A172 (cell line): ENCODE measurements around the gene HAAO. TPM values are rescaled to one million over a fixed set of nuclear protein-coding genes. Genes with fewer than 3 reads are reported as not detected.

Source experiments
- DNase-seq: peaks from one replicate; pipeline ENCODE4 v3.0.0-alpha.2; 2015; ENCODE audit warnings: low spot score
- total RNA-seq: library from RNA; depleted of rRNA; stranded (reverse); fragments of >200 nt; shearing (Covaris generic); gene quantifications from 2 replicates; pipeline ENCODE4 v1.2.3, GENCODE V29; 2014

HAAO gene
- total RNA-seq, 1 experiment from 2014 or later = not detected

DNA sequence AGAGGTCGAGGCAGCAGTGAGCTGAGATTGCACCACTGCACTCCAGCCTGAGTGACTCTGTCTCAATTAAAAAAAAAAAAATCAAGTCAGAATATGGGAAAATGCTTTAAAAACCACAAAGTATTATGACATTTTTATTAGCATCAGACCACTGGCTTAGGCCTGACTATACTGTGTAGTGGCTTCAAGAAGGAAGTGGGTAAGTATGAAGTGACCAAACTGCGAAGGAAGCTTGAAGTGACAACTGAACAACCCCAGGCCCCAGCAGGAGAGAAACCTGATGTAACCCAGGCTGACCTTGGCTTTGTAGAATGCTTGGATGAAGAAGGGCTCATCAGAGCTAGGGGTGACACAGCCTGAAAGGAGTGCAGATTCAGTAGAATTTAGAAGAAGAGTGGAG, 21.4 kb upstream of the HAAO start:
- DNase-seq = no peak

DNA sequence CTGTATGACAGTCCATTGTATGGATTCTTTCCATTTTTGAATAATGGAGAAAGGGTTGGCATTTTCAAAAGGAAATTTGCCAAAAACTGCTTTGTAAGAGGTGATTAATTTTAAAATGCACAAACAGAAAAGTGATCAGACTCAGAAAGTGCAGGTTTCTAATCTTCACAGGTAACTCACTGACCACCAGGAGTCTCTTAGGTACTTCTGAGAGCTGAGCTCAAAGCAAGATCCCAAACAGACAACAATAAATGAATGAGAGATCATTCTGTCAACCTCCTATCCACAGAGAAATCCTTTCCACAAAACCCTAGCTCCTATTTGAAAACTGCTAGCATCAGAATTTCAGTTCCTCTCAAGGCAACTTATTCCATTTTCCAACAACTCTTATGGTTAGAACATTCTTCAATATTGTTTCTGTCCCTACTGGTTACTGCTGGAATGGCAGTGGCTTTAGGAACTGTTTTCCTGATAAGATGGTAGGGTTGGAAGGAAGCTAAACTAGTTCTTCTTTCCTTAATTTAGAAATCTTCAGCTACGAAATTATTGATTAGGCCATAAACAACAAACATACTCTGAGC, 20.6 kb upstream of the HAAO start:
- peak; percentile 22 for DNase-seq

DNA sequence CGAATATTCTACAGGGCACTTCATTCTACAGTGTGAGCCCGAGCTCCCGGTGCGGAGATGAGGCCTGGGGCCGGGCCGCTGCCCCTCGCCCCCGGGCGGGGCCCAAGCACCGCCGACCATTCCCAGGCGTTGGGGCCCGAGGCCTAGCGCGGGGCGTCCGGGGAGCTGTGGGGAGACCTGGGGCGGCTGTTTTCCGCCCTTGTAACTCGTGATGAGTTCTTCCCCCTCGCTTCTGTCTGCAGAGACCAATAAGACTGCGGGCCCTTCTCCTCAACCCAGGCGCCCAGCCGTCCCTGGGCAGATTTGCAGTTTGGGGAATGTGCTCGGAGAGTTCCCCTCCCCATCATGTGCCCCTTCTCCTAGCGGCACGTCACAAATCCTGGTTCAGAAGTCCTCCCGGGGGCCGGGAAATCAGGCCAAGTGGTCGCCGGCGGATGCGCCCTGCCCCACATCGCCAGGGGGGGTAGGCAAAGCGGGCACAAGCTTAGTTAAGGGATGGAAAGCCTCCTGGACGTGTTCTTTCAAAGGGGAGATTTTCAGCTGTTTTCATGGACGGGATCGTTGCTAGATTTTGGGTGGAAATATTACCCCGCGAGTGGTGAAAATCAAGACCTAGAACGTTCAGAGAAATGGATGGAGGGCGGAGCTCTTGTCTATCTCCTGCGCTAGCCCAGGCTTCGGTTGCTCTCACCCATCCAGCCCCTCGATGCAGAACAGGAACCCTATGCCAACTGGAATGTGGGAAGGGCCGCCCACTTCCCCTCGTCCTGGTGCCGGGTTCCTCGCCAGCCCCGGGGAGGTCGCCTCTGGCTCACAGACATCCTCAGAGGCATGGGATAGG, 18.8 kb upstream of the HAAO start:
- no peak for DNase-seq

DNA sequence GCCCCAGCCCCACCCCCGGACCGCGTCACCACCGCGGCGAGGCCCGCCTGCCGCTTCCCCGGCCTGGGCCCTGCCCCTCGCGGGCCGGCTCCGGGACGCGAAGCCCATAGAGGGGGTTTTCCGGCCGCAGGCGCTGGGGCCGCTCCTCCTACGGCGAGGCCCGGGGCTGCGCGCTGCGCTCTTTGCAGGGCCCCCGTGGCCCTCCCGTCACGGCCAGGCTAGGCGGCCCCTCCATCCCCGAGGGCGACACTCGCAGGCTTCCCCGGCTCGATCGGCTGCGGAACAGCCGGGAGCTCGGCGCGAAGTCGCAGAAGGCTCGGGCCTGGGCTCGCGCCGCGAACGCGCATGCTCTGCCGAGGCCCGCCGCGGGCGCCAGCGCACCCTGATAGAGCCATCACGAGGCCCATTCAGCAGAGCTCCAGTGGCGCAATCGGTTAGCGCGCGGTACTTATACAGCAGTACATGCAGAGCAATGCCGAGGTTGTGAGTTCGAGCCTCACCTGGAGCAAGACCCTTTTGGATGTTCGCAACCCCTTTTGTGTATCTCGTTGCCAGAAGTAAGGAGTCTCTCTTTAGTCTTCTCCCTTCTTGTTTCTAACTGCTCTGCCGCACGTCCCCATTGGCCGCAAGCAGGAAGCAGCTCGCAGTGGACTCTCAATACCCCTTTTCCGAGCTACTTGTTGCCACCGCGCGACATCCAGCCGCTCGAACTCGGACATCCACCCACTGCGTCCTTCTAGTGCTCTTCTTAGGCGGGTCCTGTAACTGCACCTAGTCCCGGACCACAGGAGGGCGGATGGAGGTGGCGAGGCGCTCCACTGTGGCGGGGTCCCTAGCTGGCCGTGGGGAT, 18.0 kb upstream of the HAAO start:
- peak; percentile 98 for DNase-seq

DNA sequence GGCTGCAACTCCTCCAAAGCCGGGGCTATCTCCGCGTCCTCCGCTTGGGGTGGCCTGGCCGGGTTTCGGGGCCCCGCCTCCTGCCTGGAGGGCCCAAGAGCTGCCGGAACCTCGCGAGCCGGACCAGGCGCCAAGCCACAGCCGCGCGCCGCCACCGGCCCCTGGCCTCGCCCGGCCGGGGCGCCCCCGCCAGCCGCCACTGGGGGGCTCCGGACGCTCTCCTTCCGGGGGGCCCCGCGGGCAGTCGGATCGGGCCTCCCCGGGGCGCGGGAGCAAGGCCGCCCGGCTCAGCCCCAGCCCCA, 17.4 kb upstream of the HAAO start:
- DNase-seq = peak; percentile 62

DNA sequence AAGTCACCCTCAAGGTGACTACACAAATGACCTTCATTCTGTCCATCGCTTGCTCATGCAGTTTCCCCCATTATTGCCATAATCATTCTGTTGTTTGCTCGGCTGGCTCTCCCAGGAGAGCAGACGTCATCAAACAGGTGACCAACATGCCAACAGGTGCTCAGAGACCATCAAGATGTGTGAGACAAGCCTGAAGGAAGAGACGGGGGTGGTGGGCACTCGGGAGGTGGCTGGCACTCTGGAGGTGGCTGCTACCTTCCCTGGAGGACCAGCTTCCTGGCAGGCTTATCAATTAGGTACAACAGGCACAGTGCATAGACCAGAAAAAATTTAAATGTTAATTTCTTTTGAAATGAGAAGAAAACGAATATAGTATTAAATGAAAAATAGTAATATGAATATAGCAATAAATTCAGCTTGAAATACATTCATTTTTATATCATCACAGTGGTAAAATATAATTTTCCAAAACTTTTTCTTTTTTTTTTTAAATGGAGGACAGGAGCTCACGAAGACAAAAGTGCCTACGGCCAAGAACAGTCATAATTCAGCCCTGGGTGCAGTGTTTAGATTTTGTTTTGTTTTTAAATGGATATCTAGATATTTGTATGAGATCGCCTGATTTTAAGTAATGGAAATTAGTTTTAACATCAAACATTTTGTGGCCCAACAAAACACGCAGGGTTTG, 16.9 kb upstream of the HAAO start:
- no peak for DNase-seq

DNA sequence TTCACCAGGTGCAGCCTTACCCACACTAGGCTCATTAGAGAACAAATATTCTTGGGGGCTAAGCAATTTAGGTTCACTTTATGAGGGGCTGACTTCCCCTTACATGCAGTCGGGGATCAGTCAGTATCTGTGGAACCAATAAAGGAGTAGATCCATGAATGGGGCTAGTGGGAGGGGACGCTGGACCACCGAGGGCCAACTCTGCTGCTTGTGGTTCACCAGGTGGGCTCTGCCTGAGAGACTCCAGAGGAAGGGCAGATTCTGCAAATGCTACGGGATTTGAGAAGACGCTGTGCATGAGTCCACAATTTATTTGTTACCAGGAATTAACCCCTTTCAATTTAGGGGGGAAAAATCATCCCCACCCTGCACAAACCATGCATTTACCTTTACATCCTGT, 15.9 kb upstream of the HAAO start:
- no peak for DNase-seq

DNA sequence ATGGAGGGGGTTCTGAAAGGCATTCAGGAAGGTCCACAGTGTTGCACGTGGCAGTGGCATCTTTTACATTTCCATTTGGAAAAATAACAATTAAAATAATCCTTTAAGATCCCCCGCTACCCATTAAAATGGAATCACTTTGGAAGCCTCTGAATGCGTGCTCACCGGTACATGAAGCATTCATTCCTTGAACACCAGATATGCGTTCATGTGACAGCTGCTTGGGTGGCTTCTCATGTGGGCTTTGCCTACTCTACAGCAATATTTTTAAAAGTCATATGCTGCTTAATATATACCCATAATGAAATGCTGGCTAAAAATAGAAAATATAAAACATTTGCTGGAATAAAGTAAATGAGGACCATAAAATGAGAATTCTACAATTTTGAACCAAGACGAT, 14.4 kb upstream of the HAAO start:
- DNase-seq = no peak

DNA sequence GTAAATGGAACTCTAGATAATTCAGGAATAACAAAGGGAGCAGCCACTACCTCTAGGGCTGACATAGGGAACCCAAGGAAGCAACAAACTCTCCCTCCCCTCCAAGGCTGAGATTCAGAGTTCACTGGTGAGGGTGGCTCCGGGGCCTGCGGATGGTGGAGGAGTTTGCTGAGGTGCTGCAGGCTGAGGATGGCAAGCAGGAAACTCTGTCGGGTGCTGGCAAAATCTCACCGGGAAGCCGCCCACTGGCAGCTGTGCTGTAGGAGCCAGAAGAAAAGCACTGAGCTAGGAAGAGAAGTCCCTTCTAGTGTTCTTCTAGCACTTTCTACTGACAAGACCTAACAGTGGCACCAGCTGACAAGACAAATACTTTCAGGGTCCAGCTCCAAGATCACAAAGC, 12.5 kb upstream of the HAAO start:
- DNase-seq = no peak

DNA sequence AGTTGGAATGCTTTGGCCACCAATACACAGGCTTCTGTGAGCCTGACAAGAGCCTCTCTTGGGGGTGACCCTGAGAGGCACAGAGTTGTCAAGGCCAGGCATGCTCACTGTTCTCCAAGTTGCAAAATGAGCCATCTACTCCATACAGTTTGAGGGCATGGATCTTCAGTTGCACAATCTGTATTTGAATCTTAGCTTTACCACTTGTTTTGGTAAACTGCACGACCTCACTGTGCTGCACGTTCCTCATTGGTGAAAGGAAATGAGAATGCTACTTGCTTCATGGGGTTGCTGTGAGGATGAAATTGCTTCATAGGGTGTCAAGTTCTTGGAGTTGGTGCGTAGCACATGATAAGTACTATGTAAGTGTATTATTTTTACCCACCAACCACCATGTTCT, 12.0 kb upstream of the HAAO start:
- no peak for DNase-seq

DNA sequence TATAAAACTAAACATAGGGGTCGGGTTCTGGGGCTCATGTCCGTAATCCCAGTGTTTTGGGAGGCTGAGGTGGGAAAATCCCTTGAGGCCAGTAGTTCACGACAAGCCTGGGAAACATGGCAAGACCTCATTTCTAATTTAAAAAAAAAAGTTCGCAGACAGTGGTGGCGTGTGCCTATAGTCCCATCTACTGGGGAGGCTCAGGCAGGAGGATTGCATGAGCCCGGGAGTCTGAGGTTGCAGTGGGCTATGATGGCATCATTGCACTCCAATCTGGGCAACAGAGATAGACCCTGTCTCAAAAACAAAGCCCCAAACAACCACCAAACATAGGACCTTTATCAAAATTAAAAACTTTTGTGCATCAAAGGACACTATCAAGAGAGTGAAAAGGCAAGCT, 9.8 kb upstream of the HAAO start:
- no peak for DNase-seq

DNA sequence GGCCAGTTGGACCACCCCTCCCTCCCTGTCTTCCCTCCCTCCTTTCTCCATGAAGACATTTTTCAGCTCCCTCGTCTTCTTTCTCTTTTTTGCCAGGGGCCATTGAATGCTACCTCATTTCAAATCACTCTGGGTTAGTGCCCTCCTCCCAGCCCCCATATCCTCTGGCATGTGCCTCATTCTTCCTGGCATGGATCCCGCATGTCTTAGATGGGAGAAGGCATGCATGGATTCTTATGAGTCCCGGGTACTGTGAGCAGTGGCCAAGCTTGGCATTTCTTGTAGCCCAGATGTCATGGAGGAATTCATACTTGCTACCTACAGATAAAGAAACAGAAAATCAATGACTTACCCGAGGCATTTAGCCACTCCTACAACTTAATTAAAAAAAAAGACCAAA, 9.0 kb upstream of the HAAO start:
- no peak for DNase-seq

DNA sequence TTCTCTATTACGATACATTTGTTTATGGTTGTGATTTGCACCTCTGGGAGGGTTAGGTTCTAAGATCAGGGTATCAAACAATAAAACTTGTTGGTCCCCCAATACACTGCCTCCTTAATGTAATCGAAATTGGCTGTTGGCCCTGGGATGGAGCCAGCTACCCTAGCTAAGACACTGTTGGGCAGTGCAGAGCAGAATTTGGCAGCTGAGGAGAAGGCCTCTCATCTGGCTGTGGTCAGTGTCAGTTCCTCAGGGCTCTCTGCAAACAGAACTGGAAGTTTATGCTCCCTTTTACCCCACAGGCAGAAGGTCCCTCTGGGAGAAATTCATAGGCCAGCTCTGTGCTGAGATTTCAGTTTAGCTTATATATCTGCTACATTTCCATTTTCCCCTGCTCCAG, 8.6 kb upstream of the HAAO start:
- no peak for DNase-seq

DNA sequence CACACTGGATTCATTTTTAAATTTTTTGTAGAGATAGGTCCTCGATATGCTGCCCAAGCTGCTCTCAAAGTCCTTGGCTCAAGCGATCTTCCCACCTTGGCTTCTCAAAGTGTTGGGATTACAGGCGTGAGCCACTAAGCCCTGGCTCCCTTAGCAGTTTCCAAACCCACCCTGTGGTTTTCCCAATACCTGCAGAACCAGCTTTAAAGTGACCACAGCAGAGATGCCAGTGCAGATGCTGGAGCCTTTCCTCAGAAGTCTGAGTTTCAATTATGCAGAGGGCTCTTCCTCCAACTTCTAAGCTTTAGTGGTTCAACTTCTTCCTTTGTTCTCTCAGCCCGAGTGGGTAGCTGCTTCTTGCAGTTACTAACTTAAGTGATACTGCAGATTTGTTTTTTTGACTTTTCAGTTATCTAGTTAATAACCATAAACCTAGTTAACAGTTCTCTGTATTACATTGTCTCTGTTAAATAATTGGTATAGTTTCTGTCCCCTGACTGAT, 8.1 kb upstream of the HAAO start:
- DNase-seq = no peak

DNA sequence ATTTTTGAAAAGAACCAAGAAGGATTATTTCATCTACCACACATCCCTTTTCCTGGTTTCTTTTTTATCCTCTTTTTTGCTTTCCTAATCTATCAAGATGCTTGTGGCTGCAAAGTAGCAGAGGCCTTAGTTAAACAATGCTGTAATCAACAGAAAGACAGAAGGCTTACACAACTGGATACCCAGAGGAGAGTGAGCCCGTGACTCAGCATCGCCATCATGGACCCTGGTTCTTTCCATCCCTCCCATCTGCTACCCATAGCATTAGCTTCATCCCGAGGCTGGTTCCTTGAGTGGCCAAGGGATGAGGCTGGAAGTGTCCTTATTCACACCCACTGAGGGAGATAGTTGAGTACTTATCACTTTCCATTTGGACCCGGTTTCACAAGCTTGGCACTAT, 7.5 kb upstream of the HAAO start:
- DNase-seq = no peak

DNA sequence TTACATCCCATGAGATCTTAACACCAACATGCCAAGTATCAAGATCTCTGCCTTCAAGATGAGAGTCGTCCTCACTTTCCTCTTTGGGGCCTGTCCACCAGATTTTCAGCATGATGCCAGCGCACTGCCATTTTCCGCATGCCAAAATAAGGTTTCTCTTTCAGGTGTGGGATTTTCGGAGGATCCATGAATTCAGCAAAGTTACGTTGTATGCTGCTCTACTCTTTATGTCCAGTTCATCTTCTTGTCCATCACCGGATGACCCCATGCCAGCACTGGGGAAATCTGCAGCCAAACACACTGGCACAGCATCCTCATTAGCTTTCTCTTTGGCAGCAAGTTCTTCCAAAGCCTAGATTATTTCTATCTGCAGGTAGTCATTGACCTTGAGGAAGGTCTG, 4.9 kb upstream of the HAAO start:
- no peak for DNase-seq

DNA sequence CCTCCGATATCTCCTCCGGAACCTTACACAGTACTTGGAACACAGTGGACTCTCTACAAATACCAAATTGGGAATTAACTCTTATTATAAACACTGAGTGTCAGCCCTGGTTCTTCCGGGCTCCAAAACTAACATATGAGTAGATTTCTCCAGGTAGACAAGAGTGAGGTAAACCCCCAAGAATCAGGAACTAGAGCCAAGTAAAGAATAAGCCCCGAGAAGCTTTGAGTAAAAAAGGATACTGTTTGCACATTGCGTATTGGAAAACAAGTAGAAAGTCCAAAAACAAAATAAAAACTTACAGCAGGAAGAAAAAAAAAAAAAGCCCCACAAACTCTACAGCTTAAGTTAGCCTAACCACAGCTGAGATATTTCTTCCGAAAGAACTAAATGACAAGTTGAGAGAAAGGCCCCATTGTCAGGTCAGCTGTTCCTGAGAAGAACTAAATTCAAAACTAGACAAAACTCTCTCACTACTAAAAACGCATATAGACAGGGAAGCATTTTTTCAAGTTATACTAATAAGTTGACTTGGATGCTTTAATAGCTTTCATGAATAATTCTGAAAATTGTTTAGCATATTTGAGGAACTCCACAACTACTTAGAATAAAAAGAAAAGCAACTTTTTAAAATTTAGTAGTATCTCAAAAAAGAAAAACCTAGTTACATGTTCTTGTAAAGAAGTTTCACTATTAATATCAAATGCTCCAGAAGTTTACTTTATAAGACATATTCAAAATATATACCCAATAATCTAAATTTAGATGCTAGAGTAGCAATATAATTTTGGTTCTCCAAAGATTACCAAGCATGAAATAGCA, 4.3 kb upstream of the HAAO start:
- DNase-seq = no peak

DNA sequence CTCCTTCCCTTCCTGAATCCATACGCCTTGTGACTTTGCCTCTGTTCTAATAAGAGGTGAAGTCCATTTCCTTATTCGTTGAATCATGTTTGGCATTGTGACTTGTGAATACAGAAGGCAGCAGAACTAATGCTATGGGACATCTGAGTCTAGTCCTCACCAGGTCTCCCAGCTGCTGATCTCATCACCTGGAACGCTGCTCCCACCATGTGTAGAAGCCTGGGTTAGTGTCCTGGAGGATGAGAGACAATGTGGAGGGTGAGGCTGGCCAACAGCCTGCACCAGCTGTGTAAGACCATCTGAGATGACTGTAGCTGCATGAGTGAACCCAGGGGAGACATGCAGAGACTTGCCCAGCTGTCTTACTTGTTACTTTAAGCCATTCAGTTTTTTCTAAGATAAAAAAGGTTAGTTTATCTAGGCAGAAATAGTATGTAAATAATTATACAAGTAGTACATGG, 3.5 kb upstream of the HAAO start:
- DNase-seq = no peak

DNA sequence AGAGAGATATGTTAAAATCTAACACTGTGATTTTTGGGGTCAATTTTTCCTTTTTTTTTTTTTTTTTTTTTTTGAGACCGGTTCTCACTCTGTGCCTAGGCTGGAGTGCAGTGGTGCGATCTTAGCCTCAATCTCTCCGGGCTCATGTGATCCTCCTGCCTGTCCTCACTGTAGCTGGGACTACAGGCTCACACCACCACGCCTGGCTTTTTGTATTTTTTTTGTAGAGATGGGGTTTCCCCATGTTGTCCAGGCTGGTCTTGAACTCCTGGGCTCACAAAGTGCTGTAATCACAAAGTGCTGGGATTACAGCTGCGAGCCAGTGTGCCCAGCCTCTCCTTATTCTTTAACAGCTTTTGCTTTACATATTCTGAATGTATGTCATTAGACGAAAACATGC, 2.9 kb upstream of the HAAO start:
- DNase-seq = no peak

DNA sequence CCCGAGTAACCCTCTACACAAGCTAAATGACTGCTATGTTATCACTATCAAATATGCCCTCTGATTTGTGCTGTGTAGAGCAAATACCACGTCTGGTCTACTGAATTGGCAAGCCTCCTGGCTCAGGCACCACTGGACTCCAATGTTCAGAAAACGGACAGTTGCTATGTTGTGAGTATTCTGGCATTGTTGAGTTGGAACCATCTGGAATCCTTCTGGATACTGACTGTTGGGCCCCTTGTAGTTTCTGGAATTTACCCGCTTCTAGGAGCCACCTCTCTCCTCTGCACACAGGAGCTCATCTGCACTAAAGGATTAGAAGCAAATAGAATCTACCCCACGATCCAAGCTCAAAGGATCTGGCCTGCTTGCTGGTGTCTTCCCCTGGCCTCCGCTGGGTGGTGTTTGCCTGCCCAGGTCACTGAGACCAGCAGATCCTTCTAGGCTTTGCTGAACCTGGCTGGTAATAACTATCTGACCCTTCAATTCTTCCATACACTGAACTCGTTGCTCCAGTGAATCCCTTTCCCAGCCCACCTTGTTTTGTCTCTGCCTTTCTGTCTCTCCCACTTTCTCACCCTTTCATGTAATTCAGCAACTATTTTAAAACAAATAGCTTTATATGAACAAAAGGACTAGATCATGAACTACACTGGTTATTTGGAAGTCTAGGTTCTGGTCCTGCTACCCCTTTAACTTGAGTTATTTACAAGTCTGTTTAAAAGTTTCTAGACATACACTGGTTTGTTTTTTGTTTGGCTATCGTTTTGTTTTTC, 2.1 kb upstream of the HAAO start:
- DNase-seq = no peak
